Choroid plexus epithelial cell (primary cell): Measurements from ENCODE around the gene LACC1.

Experiments
- DNase-seq: peaks from one replicate; pipeline ENCODE4 v3.0.0-alpha.2; 2010; ENCODE audit warnings: low read depth
- H3K4me3 ChIP-seq: 2 replicates; pipeline ENCODE4 v1.5.1; 2011; ENCODE audit warnings: low read depth, mild to moderate bottlenecking, control low read depth, low read length, moderate library complexity
- TF ChIP-seq, protein P1 (sequence below): conservative IDR thresholded peaks from 2 replicates; pipeline ENCODE4 v1.5.1; 2011; ENCODE audit warnings: low read depth, mild to moderate bottlenecking, control low read depth, inconsistent platforms, low read length, moderate library complexity

LACC1 gene

GRCh38 chr13:43937839-43938238 is 58.1 kb downstream of the LACC1 start:
- TF ChIP-seq, protein P1, sequence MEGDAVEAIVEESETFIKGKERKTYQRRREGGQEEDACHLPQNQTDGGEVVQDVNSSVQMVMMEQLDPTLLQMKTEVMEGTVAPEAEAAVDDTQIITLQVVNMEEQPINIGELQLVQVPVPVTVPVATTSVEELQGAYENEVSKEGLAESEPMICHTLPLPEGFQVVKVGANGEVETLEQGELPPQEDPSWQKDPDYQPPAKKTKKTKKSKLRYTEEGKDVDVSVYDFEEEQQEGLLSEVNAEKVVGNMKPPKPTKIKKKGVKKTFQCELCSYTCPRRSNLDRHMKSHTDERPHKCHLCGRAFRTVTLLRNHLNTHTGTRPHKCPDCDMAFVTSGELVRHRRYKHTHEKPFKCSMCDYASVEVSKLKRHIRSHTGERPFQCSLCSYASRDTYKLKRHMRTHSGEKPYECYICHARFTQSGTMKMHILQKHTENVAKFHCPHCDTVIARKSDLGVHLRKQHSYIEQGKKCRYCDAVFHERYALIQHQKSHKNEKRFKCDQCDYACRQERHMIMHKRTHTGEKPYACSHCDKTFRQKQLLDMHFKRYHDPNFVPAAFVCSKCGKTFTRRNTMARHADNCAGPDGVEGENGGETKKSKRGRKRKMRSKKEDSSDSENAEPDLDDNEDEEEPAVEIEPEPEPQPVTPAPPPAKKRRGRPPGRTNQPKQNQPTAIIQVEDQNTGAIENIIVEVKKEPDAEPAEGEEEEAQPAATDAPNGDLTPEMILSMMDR: no peak
- H3K4me3 ChIP-seq: no peak overlapping the region
- no peak for DNase-seq

DNA sequence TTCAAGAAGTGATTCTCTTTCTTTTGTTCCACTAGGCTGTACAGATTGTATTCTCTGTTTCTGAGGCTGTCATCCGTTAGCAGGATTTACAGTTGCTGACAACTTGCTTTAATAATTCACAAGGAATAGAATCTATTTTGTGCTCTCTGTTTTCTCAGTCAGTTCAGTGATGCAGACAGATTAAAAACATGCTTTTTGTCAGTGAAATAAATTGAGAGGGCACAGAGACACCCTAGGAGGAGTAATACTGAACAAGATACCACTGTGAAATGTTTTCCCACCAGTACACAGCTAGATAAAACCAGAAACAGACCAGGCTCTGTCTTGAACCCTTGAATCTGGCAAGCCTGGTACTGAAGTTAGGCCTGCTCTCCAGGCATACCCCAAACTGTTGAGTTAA is 58.7 kb downstream of the LACC1 start:
- H3K4me3 ChIP-seq: no peak overlapping the region
- DNase-seq: no peak
- TF ChIP-seq, protein P1: no peak

- H3K4me3 ChIP-seq: no peak overlapping the region
- TF ChIP-seq, protein P1: no peak
- no peak for DNase-seq
Measured at GRCh38 chr13:43939086-43939485, 59.4 kb downstream of the LACC1 start.

DNA sequence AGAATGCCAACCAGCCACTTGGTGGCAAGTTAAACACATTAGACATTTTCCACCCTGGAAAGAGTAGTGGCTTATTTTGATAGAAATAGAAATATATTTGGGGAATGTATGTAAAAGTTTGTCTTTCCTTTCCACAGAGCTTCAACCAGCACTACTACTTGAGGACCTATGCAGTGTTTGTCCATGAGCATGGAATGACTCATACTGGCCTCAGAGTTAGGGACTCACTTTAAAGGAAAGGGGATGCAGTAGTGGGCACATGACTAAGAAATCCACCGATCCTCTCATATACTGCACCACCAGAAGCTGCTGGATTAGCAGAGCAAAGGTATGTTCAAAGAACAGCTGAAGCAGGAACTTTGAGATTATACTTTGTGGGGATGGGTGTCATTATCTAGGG is 62.6 kb downstream of the LACC1 start:
- TF ChIP-seq, protein P1: no peak
- DNase-seq: peak; percentile 8
- H3K4me3 ChIP-seq: no peak overlapping the region
